H9 (cell line): Measurements from ENCODE around the gene PLK1. TPM values are rescaled to one million over a fixed set of nuclear protein-coding genes. Genes with fewer than 3 reads are reported as not detected.

Source experiments
- DNase-seq: peaks from one replicate; pipeline ENCODE4 v3.0.0-alpha.2; 2017
- H2AFZ ChIP-seq: one replicate; pipeline ENCODE4 v1.6.1; 2013; ENCODE audit warnings: mild to moderate bottlenecking, low read length, control low read depth, moderate library complexity
- H2AK5ac ChIP-seq: 2 replicates; pipeline ENCODE4 v1.6.1; 2013; ENCODE audit warnings: low read length, control low read depth, mixed read lengths; ENCODE audit not compliant: insufficient read length
- H2BK120ac ChIP-seq: one replicate; pipeline ENCODE4 v1.6.1; 2013; ENCODE audit warnings: low read depth, mild to moderate bottlenecking, low read length, control low read depth, inconsistent platforms; ENCODE audit not compliant: poor library complexity, severe bottlenecking
- H2BK12ac ChIP-seq: 2 replicates; pipeline ENCODE4 v1.6.1; 2013; ENCODE audit warnings: low read length, control low read depth, mixed read lengths, low read depth; ENCODE audit not compliant: insufficient read length
- H2BK15ac ChIP-seq: 2 replicates; pipeline ENCODE4 v1.6.1; 2013; ENCODE audit warnings: low read depth, low read length, control low read depth
- H2BK20ac ChIP-seq: one replicate; pipeline ENCODE4 v1.6.1; 2013; ENCODE audit warnings: low read depth, mild to moderate bottlenecking, low read length, control low read depth, inconsistent platforms; ENCODE audit not compliant: poor library complexity, severe bottlenecking
- H2BK5ac ChIP-seq: 2 replicates; pipeline ENCODE4 v1.6.1; 2013; ENCODE audit warnings: low read length, control low read depth, mixed read lengths; ENCODE audit not compliant: insufficient read length
- H3K14ac ChIP-seq: 2 replicates; pipeline ENCODE4 v1.6.1; 2013; ENCODE audit warnings: low read length, control low read depth; ENCODE audit not compliant: insufficient read depth
- H3K18ac ChIP-seq: 2 replicates; pipeline ENCODE4 v1.6.1; 2013; ENCODE audit warnings: low read depth, mild to moderate bottlenecking, mixed read lengths, low read length, control low read depth; ENCODE audit not compliant: insufficient read length
- H3K23ac ChIP-seq: 2 replicates; pipeline ENCODE4 v1.6.1; 2013; ENCODE audit warnings: low read length, control low read depth, mixed read lengths, low read depth; ENCODE audit not compliant: insufficient read length
- H3K23me2 ChIP-seq: 2 replicates; pipeline ENCODE4 v1.6.1; 2013; ENCODE audit warnings: low read depth, mild to moderate bottlenecking, mixed read lengths, low read length, control low read depth; ENCODE audit not compliant: insufficient read length, poor library complexity, severe bottlenecking
- H3K27ac ChIP-seq: 2 replicates; pipeline ENCODE4 v1.5.1; 2013; ENCODE audit warnings: low read length, control low read depth, mixed read lengths, low read depth; ENCODE audit not compliant: insufficient read length
- H3K27me3 ChIP-seq: 2 replicates; pipeline ENCODE4 v1.6.1; 2013; ENCODE audit warnings: low read length, control low read depth, inconsistent platforms; ENCODE audit not compliant: insufficient read depth
- H3K4ac ChIP-seq: 2 replicates; pipeline ENCODE4 v1.6.1; 2013; ENCODE audit warnings: low read depth, mild to moderate bottlenecking, control low read depth, inconsistent platforms, low read length, moderate library complexity
- H3K4me1 ChIP-seq: 2 replicates; pipeline ENCODE4 v1.6.1; 2013; ENCODE audit warnings: low read length, control low read depth, inconsistent platforms; ENCODE audit not compliant: insufficient read depth
- H3K4me2 ChIP-seq: 2 replicates; pipeline ENCODE4 v1.6.1; 2013; ENCODE audit warnings: low read length, control low read depth, mixed read lengths; ENCODE audit not compliant: insufficient read length, insufficient read depth
- H3K56ac ChIP-seq: 2 replicates; pipeline ENCODE4 v1.6.1; 2013; ENCODE audit warnings: low read depth, mild to moderate bottlenecking, mixed read lengths, low read length, control low read depth; ENCODE audit not compliant: insufficient read length
- H3K79me1 ChIP-seq: 2 replicates; pipeline ENCODE4 v1.6.1; 2013; ENCODE audit warnings: low read depth, mild to moderate bottlenecking, moderate library complexity, low read length, control low read depth, inconsistent platforms; ENCODE audit not compliant: insufficient read depth, poor library complexity, severe bottlenecking
- H3K79me2 ChIP-seq: 2 replicates; pipeline ENCODE4 v1.6.1; 2013; ENCODE audit warnings: low read length, control low read depth, inconsistent platforms; ENCODE audit not compliant: insufficient read depth
- H3K9ac ChIP-seq: 2 replicates; pipeline ENCODE4 v1.6.1; 2013; ENCODE audit warnings: low read length, control low read depth, mixed read lengths; ENCODE audit not compliant: insufficient read length; ENCODE audit errors: extremely low read depth
- H3K9me3 ChIP-seq: one replicate; pipeline ENCODE4 v1.6.1; 2013; ENCODE audit warnings: low read depth, low read length, inconsistent platforms; ENCODE audit not compliant: control insufficient read depth
- H3T11ph ChIP-seq: one replicate; pipeline ENCODE4 v1.6.1; 2013; ENCODE audit warnings: mild to moderate bottlenecking, low read length, control low read depth, inconsistent platforms
- H4K20me1 ChIP-seq: one replicate; pipeline ENCODE4 v1.6.1; 2013; ENCODE audit not compliant: control insufficient read depth, insufficient read length, insufficient read depth
- H4K5ac ChIP-seq: 2 replicates; pipeline ENCODE4 v1.6.1; 2013; ENCODE audit warnings: low read depth, mild to moderate bottlenecking, mixed read lengths, low read length, control low read depth; ENCODE audit not compliant: insufficient read length
- H4K8ac ChIP-seq: replicated peaks from 2 replicates; pipeline ENCODE4 v1.6.1; 2013; ENCODE audit warnings: low read length, control low read depth, mixed read lengths, low read depth; ENCODE audit not compliant: insufficient read length
- H4K91ac ChIP-seq: 2 replicates; pipeline ENCODE4 v1.6.1; 2013; ENCODE audit warnings: low read depth, mild to moderate bottlenecking, moderate library complexity, mixed read lengths, low read length, control low read depth; ENCODE audit not compliant: insufficient read length
- H3K27ac Mint-ChIP-seq, 3 experiments: 2 replicates in 2 of 3; 3 replicates in 1 of 3; pipeline ENCODE4 v1.8.0; 2020 to 2021; ENCODE audit warnings: mixed read lengths in 3 of 3, mild to moderate bottlenecking in 1 of 3, moderate library complexity in 1 of 3
- H3K27me3 Mint-ChIP-seq: 2 replicates; pipeline ENCODE4 v1.8.0; 2021; ENCODE audit warnings: low read depth, mild to moderate bottlenecking, moderate library complexity, mixed read lengths
- H3K36me3 Mint-ChIP-seq, 3 experiments: 2 replicates in 2 of 3; 3 replicates in 1 of 3; pipeline ENCODE4 v1.8.0; 2020 to 2021; ENCODE audit warnings: low read depth in 3 of 3, mixed read lengths in 3 of 3; ENCODE audit not compliant: insufficient read depth in 1 of 3
- H3K4me1 Mint-ChIP-seq, 2 experiments: 2 replicates each; pipeline ENCODE4 v1.8.0; 2020; ENCODE audit warnings: mixed read lengths in 2 of 2
- H3K4me3 Mint-ChIP-seq, 2 experiments: 2 replicates in 1 of 2; 3 replicates in 1 of 2; pipeline ENCODE4 v1.8.0; 2020 to 2021; ENCODE audit warnings: mild to moderate bottlenecking in 2 of 2, mixed read lengths in 2 of 2, moderate library complexity in 1 of 2
- H3K9me3 Mint-ChIP-seq, 2 experiments: 2 replicates in 1 of 2; 3 replicates in 1 of 2; pipeline ENCODE4 v1.8.0; 2020; ENCODE audit warnings: mild to moderate bottlenecking in 2 of 2, mixed read lengths in 2 of 2, moderate library complexity in 1 of 2
- WGBS: extraction: QIAGEN DNeasy Blood & Tissue Kit; methylation state at CpG from one replicate; pipeline ENCODE4 v1.1.7; 2013; ENCODE audit warnings: missing lambda C conversion rate, low lambda C conversion rate, mixed read lengths; ENCODE audit not compliant: insufficient read length; ENCODE audit errors: extremely low coverage; 5-methylcytosine and 5-hydroxymethylcytosine counted together
- total RNA-seq: library from RNA; stranded (reverse); gene quantifications from 2 replicates; pipeline ENCODE4 v1.2.1, GENCODE V29; 2021
- TF ChIP-seq, protein P1 (sequence below): fragments of 200-600 bp; sonication (generic); conservative IDR thresholded peaks from 3 replicates; pipeline ENCODE4 v1.8.0; 2021; ENCODE audit warnings: antibody characterized with exemption, mild to moderate bottlenecking

The PLK1 gene
- total RNA-seq, 1 experiment from 2014 or later = 140 TPM

- TF ChIP-seq, protein P1, sequence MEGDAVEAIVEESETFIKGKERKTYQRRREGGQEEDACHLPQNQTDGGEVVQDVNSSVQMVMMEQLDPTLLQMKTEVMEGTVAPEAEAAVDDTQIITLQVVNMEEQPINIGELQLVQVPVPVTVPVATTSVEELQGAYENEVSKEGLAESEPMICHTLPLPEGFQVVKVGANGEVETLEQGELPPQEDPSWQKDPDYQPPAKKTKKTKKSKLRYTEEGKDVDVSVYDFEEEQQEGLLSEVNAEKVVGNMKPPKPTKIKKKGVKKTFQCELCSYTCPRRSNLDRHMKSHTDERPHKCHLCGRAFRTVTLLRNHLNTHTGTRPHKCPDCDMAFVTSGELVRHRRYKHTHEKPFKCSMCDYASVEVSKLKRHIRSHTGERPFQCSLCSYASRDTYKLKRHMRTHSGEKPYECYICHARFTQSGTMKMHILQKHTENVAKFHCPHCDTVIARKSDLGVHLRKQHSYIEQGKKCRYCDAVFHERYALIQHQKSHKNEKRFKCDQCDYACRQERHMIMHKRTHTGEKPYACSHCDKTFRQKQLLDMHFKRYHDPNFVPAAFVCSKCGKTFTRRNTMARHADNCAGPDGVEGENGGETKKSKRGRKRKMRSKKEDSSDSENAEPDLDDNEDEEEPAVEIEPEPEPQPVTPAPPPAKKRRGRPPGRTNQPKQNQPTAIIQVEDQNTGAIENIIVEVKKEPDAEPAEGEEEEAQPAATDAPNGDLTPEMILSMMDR = no peak
- H2AK5ac ChIP-seq = no peak overlapping the region
- H3K14ac ChIP-seq = no peak overlapping the region
These were observed 26.7 kb upstream of the PLK1 start for GRCh38 chr16:23651943-23652468.

More at GRCh38 chr16:23651943-23652468, 26.7 kb upstream of the PLK1 start:
- no peak overlapping the region for H4K8ac ChIP-seq
- H3K23ac ChIP-seq = no peak overlapping the region
- no peak overlapping the region for H2BK12ac ChIP-seq
- Mint-ChIP-seq H3K27me3 (no peaks in the 10 kb centered on the region), H3K9me3 (no peaks in the 10 kb centered on the region), H3K4me3 (no peak overlapping the region), H3K36me3 (peaks cover 9 to 41% (median 23%) of the 10 kb centered on the region in 3 experiments; a peak in 5 of 7 replicates), H3K27ac (no peak overlapping the region), H3K4me1 (peaks cover 3 to 7% of the 10 kb centered on the region in 2 experiments; a peak in 3 of 4 replicates)
- peaks cover 4% of the 10 kb centered on the region; the same call in 1 of the 2 replicates for H3K79me2 ChIP-seq
- H3K18ac ChIP-seq = no peak overlapping the region
- no peak overlapping the region for H2BK120ac ChIP-seq
- H2BK15ac ChIP-seq = no peak overlapping the region
- H3K23me2 ChIP-seq = no peaks in the 10 kb centered on the region
- no peaks in the 10 kb centered on the region for H4K20me1 ChIP-seq
- H3K56ac ChIP-seq = no peak overlapping the region
- H3K4me2 ChIP-seq = no peak overlapping the region
- no peak overlapping the region for H2AFZ ChIP-seq
- H3K9ac ChIP-seq = no peak overlapping the region
- H3K9me3 ChIP-seq = no peaks in the 10 kb centered on the region
- no peak overlapping the region for H3K4ac ChIP-seq
- no peak overlapping the region for H2BK5ac ChIP-seq
- no peak for DNase-seq
- no peak overlapping the region for H3K27ac ChIP-seq
- no peak overlapping the region for H4K91ac ChIP-seq
- H4K5ac ChIP-seq = no peak overlapping the region
- no peaks in the 10 kb centered on the region for H3K27me3 ChIP-seq
- no peak overlapping the region for H2BK20ac ChIP-seq
- H3K4me1 ChIP-seq = no peaks in the 10 kb centered on the region
- no CpG with 5 or more reads among the region's 4 CpGs for WGBS
- peaks cover 3% of the 10 kb centered on the region for H3K79me1 ChIP-seq
- no peak overlapping the region for H3T11ph ChIP-seq
